GM11168 (cell line): Measurements from ENCODE around the gene ADGRV1.

Experiments used
- in situ Hi-C: fragments of 300-500 bp; cut with MboI; formaldehyde crosslinking; loops from one replicate; pipeline ENCODE4 v1.12.0; 2022; ENCODE audit warnings: low sequenced_read_pairs; ENCODE audit not compliant: unreplicated experiment

Gene ADGRV1

DNA sequence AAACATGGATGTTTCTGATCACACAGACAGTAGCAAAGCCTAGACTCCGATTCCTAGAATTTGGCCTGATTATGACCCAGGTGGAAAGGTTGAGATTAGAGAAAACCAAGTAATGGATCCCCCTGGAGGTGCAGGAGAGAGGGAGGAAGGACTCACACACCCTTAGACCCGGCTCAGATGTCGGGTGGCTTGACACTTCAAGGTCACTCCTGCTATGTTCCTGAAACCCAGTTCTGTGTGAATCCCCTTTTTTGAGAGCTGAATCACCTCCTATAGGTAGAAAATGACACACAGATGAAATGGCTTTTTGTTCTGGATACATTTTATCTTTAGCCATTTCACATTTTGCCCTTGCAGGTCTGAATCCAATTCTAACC is 631.7 kb downstream of the ADGRV1 start:
- in situ Hi-C loops: no loop called here

GRCh38 chr5:91194824-91195381 is 636.3 kb downstream of the ADGRV1 start:
- in situ Hi-C loops: no loop called here

GRCh38 chr5:91200692-91201091 is 642.1 kb downstream of the ADGRV1 start:
- in situ Hi-C loops: no loop called here

DNA sequence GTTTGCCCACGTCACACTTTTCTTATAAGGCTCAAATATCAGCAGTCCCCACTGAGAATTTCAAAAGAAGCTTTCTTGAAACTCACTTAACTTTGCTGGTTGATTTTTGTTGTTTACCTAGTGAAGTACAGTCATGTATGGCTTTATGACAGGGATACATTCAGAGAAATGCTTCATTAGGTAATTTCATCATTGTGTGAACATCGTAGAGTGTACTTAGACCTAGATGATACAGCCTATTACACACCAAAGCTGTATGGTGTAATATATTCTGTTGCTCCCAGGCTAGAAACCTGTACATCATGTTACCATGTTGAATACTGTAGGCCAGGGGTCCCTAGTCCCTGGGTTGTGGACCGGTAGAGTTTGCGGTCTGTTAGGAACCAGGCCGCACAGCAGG is 647.5 kb downstream of the ADGRV1 start:
- in situ Hi-C loops: no loop called here

DNA sequence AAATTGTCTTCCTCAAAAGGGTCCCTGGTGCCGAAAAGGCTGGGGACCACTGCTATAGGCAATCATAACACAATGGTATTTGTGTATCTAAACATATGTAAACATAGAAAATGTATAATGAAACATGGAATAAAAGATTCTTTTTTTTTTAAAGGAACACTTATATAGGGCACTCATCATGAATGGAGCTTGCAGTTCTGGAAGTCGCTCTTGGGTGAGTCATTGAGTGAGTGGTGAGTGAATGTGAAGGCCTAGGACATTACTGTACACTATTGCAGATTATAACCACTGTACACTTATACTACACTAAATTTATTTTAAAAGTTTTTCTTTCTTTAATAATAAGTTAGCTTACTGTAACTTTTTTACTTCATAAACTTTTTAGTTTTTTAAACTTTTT is 648.1 kb downstream of the ADGRV1 start:
- in situ Hi-C loops: no loop called here

DNA sequence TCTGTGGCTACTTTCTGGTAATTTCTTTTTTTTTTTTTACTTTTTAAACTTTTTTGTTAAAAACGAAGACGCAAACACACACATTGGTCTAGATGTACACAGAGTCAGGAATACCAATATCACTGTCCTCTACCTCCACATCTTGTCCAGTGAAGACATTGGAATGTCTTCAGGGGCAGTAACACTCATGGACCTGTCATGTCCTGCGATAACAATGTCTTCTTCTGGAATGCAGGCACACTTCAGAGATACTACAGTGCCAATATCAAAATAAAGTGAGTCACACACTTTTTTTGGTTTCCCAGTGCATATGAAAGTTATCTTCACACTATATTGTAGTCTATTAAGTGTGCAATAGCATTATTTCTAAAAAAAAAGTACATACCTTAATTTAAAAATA is 648.7 kb downstream of the ADGRV1 start:
- in situ Hi-C loops: no loop called here

GRCh38 chr5:91211997-91212713 is 653.6 kb downstream of the ADGRV1 start:
- in situ Hi-C loops: no loop called here

DNA sequence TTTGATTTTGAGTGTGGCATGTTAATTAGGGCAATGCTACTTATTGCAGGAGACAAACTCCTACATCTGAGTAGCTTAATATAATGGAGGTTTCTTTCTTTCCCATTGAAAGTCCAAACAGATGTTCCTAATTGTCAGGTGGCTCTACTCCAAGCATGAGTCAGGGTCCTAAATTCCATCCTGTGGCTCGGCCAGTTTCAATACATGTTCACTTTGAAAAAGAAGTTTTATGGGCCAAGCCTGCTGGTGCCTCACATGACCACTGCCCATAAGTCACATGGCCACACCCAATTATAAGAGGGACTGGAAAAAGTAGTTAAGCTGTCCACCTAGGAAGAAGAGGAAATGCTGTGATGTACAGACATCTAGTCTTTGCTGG is 654.1 kb downstream of the ADGRV1 start:
- in situ Hi-C loops: no loop called here
